ENCODE data around the gene APBA2. TPM values are rescaled to one million over a fixed set of nuclear protein-coding genes. Genes with fewer than 3 reads are reported as not detected.
"Not testable (repeated sequence)": the region's sequence is repeated elsewhere in the genome, so short reads cannot be mapped to it uniquely, and the experiment has no call there.

APBA2 gene
- total RNA-seq, 4 donors from 2014 or later = 1.6 to 8.2 (median 2.5) TPM

DNA sequence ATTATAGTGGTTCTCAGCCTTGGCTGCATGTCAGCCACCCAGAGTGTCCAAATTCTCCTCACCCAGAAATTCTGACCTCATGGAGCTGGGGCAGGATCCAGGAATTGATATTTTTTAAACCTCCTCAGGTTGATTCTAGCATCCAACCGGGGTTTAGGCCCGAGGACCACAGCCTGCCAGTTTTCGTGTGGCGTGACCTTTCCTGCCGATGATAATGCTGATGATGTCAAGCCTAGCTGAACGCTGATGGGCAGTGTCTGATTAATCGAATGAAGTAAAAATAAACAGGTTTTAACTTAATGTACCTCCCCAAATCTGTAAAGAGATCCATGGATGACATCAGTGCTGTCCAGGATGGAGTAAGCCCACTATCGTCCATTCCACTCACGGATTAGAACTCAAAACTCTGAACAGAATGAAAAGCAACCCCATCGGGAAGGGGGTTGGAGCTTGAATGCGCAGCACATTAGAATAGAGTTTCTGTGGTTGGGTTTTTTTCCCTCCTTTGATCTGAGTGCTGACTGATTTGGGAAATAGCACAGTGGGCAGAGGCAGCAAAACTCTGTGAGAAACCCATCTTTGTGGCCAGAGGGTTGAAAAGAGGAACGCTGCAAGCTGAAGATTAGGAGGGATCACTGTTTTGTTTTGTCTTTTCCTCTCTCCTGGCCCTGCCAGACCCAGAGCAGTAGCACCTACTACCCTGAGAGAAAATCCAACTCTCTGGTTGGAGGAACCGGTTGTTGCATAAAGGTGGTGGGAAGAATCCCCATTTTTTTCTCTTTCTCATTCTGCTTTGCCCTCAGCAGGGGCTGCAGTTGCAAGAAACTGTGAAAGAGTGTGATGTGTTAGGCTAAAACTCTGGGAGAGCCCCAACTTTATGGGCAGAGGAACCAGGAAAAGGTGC lies 153.9 kb downstream of the APBA2 start:
- H3K9me3 ChIP-seq = no peaks in the 10 kb centered on the region
- no peak for TF ChIP-seq CTCF (IDR thresholded peaks at IDR 0.05)
- TF ChIP-seq EP300 (IDR thresholded peaks at IDR 0.05; ENCODE audit: low read depth) = no peak
- TF ChIP-seq POLR2AphosphoS5 (IDR thresholded peaks at IDR 0.05) = no peak
- no peak for TF ChIP-seq POLR2A (IDR thresholded peaks at IDR 0.05)
- no peaks in the 10 kb centered on the region for H3K4me1 ChIP-seq
- in situ Hi-C loops (cut with MboI; ENCODE audit: low pct_ligation_motif_present in 1 of 4, low pct_unique_long_range_greater_than_20kb in 1 of 4, low sequenced_read_pairs in 3 of 4) (no loop called here), intact Hi-C loops (cut with DNase I; ENCODE audit: low total_unique reads) (no loop called here)
- DNase-seq = no peak
- no peaks in the 10 kb centered on the region for H3K36me3 ChIP-seq
- 71 to 88% methylated on average over 7 to 13 of the region's 13 CpGs for WGBS, 2 donors (ENCODE audit: low coverage in 1 of 2)
- no peak overlapping the region for H3K27ac ChIP-seq
- H3K4me3 ChIP-seq = no peak overlapping the region
- no peaks in the 10 kb centered on the region for H3K27me3 ChIP-seq

DNA sequence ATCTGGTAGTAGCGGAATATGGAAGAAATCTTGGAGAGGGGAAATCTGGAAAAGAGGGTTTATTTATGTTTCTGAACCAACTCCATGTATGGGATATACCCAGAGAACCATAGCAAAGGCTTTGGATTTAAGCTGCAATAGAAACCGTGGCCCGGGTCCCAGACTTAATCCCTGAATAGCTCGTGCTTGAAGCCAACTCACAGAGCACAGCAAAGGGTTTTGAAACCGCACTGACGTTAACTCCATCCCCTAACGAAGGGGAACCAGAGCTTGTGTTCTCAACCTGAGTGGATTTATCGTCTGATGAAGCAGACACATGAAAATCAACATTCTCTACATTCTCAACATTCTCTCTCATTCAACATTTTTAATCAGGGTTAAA lies 154.6 kb downstream of the APBA2 start:
- intact Hi-C loops (cut with DNase I; ENCODE audit: low total_unique reads) (no loop called here), in situ Hi-C loops (cut with MboI; ENCODE audit: low pct_ligation_motif_present in 1 of 4, low pct_unique_long_range_greater_than_20kb in 1 of 4, low sequenced_read_pairs in 3 of 4) (no loop called here)
- 62 to 63% methylated on average over 6 to 8 of the region's 8 CpGs for WGBS, 2 donors (ENCODE audit: low coverage in 1 of 2)
- no peak for DNase-seq
- Histone ChIP-seq H3K4me1 (no peaks in the 10 kb centered on the region), H3K27me3 (no peaks in the 10 kb centered on the region), H3K36me3 (no peaks in the 10 kb centered on the region), H3K9me3 (no peaks in the 10 kb centered on the region), H3K4me3 (no peak overlapping the region), H3K27ac (no peak overlapping the region)
- TF ChIP-seq POLR2A (IDR thresholded peaks at IDR 0.05) = no peak
- no peak for TF ChIP-seq POLR2AphosphoS5 (IDR thresholded peaks at IDR 0.05)
- no peak for TF ChIP-seq EP300 (IDR thresholded peaks at IDR 0.05; ENCODE audit: low read depth)
- no peak for TF ChIP-seq CTCF (IDR thresholded peaks at IDR 0.05)

- no peaks in the 10 kb centered on the region for H3K9me3 ChIP-seq
- intact Hi-C loops (cut with DNase I; ENCODE audit: low total_unique reads) = no loop called here
- no peak for DNase-seq
- H3K4me1 ChIP-seq = no peaks in the 10 kb centered on the region
- 78 to 87% methylated on average over 9 of the region's 9 CpGs for WGBS, 2 donors (ENCODE audit: low coverage in 1 of 2)
- H3K4me3 ChIP-seq = no peak overlapping the region
- H3K36me3 ChIP-seq = no peaks in the 10 kb centered on the region
- no peak overlapping the region for H3K27ac ChIP-seq
- TF ChIP-seq EP300 (IDR thresholded peaks at IDR 0.05; ENCODE audit: low read depth) = no peak
- TF ChIP-seq CTCF (IDR thresholded peaks at IDR 0.05) = no peak
- TF ChIP-seq POLR2AphosphoS5 (IDR thresholded peaks at IDR 0.05) = no peak
- no peak for TF ChIP-seq POLR2A (IDR thresholded peaks at IDR 0.05)
- in situ Hi-C loops (cut with MboI; ENCODE audit: low pct_ligation_motif_present in 1 of 4, low pct_unique_long_range_greater_than_20kb in 1 of 4, low sequenced_read_pairs in 3 of 4) = no loop called here
- no peaks in the 10 kb centered on the region for H3K27me3 ChIP-seq
These were observed 158.1 kb downstream of the APBA2 start for GRCh38 chr15:29043736-29044502.

GRCh38 chr15:29044503-29044901 lies 158.7 kb downstream of the APBA2 start:
- Histone ChIP-seq H3K27me3 (no peaks in the 10 kb centered on the region), H3K4me3 (no peak overlapping the region), H3K9me3 (no peaks in the 10 kb centered on the region), H3K4me1 (no peaks in the 10 kb centered on the region), H3K36me3 (no peaks in the 10 kb centered on the region), H3K27ac (no peak overlapping the region)
- in situ Hi-C loops (cut with MboI; ENCODE audit: low pct_ligation_motif_present in 1 of 4, low pct_unique_long_range_greater_than_20kb in 1 of 4, low sequenced_read_pairs in 3 of 4) = no loop called here
- WGBS, 2 donors (ENCODE audit: low coverage in 1 of 2) = 64% methylated on average over 1 of the region's 1 CpG; no CpG with 5 or more reads in 1 of the 2 donors
- no peak for DNase-seq
- intact Hi-C loops (cut with DNase I; ENCODE audit: low total_unique reads) = no loop called here
- TF ChIP-seq POLR2AphosphoS5 (IDR thresholded peaks at IDR 0.05) (no peak), CTCF (IDR thresholded peaks at IDR 0.05) (no peak), EP300 (IDR thresholded peaks at IDR 0.05; ENCODE audit: low read depth) (no peak), POLR2A (IDR thresholded peaks at IDR 0.05) (no peak)

DNA sequence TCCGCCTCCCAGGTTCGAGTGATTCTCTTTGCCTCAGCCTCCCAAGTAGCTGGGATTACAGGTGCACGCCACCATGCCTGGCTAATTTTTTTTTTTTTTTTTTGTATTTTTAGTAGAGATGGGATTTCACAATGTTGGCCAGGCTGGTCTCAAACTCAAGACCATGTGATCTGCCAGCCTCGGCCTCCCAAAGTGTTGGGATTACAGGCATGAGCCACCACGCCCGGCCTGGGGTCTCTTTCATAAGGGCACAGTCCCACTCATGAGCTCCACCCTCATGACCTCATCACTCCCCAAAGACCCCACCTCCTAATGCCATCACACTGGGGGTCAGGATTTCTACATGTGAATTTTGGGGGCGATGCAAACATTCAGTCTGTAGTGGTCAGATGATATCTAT lies 159.4 kb downstream of the APBA2 start:
- H3K27me3 ChIP-seq; DNase-seq; intact Hi-C loops (cut with DNase I; ENCODE audit: low total_unique reads); H3K4me3 ChIP-seq; H3K4me1 ChIP-seq; H3K9me3 ChIP-seq; in situ Hi-C loops (cut with MboI; ENCODE audit: low pct_ligation_motif_present in 1 of 4, low pct_unique_long_range_greater_than_20kb in 1 of 4, low sequenced_read_pairs in 3 of 4); H3K27ac ChIP-seq; H3K36me3 ChIP-seq: not testable (repeated sequence)
- 82 to 100% methylated on average over 1 to 7 of the region's 7 CpGs for WGBS, 2 donors (ENCODE audit: low coverage in 1 of 2)

Data from transverse colon (tissue), 4 donors.